Measurements from ENCODE around the gene NR0B1. TPM values are rescaled to one million over a fixed set of nuclear protein-coding genes. Genes with fewer than 3 reads are reported as not detected.

NR0B1 gene
- total RNA-seq, 1 experiment from 2014 or later, result not detected

- CTCF ChIA-PET, result no interaction called here
- intact Hi-C loops (cut with micrococcal nuclease; ENCODE audit: unreplicated experiment), result no loop called here
- BruUV-seq (replicated peaks), result no TSS peak
- H3K9me3 Mint-ChIP-seq (ENCODE audit: unreplicated experiment), result no peaks in the 10 kb centered on the region
- H3K4me1 Mint-ChIP-seq (ENCODE audit: low read depth, unreplicated experiment), result no peaks in the 10 kb centered on the region
- no peak for DNase-seq
- no peak overlapping the region for H3K27ac Mint-ChIP-seq (ENCODE audit: unreplicated experiment)
- H3K27me3 Mint-ChIP-seq (ENCODE audit: insufficient read depth, unreplicated experiment), result no peaks in the 10 kb centered on the region
- Histone ChIP-seq H3K9me3 (no peaks in the 10 kb centered on the region), H3K4me1 (no peaks in the 10 kb centered on the region), H3K4me3 (ENCODE audit: low read depth, low read length) (no peak overlapping the region), H3K36me3 (ENCODE audit: control insufficient read depth, insufficient read depth, low read length) (no peaks in the 10 kb centered on the region), H3K27me3 (replicated peaks; ENCODE audit: control insufficient read depth, insufficient read depth, low read length) (no peaks in the 10 kb centered on the region)
- no peaks in the 10 kb centered on the region for H3K36me3 Mint-ChIP-seq (ENCODE audit: insufficient read depth, unreplicated experiment)
- no peak for TF ChIP-seq CTCF (IDR thresholded peaks at IDR 0.05; ENCODE audit: insufficient read depth in 1 of 2, low read depth in 1 of 2, low read length in 1 of 2, severe bottlenecking in 1 of 2, unreplicated experiment in 1 of 2)
- H3K4me3 Mint-ChIP-seq (ENCODE audit: unreplicated experiment), result no peak overlapping the region
- POLR2A ChIA-PET, result no interaction called here
These were observed 4.1 kb upstream of the NR0B1 start for GRCh38 chrX:30313322-30313721.

GRCh38 chrX:30312858-30313257, 3.7 kb upstream of the NR0B1 start:
- no peak overlapping the region for H3K27ac Mint-ChIP-seq (ENCODE audit: unreplicated experiment)
- no peaks in the 10 kb centered on the region for H3K36me3 ChIP-seq (ENCODE audit: control insufficient read depth, insufficient read depth, low read length)
- H3K36me3 Mint-ChIP-seq (ENCODE audit: insufficient read depth, unreplicated experiment), result no peaks in the 10 kb centered on the region
- ChIA-PET POLR2A (no interaction called here), CTCF (no interaction called here)
- no peak overlapping the region for H3K4me3 ChIP-seq (ENCODE audit: low read depth, low read length)
- no peaks in the 10 kb centered on the region for H3K4me1 Mint-ChIP-seq (ENCODE audit: low read depth, unreplicated experiment)
- no peaks in the 10 kb centered on the region for H3K27me3 Mint-ChIP-seq (ENCODE audit: insufficient read depth, unreplicated experiment)
- H3K4me3 Mint-ChIP-seq (ENCODE audit: unreplicated experiment), result no peak overlapping the region
- H3K27me3 ChIP-seq (replicated peaks; ENCODE audit: control insufficient read depth, insufficient read depth, low read length), result no peaks in the 10 kb centered on the region
- intact Hi-C loops (cut with micrococcal nuclease; ENCODE audit: unreplicated experiment), result no loop called here
- no peaks in the 10 kb centered on the region for H3K4me1 ChIP-seq
- DNase-seq, result no peak
- H3K9me3 Mint-ChIP-seq (ENCODE audit: unreplicated experiment), result no peaks in the 10 kb centered on the region
- no TSS peak for BruUV-seq (replicated peaks)
- H3K9me3 ChIP-seq, result no peaks in the 10 kb centered on the region
- no peak for TF ChIP-seq CTCF (IDR thresholded peaks at IDR 0.05; ENCODE audit: insufficient read depth in 1 of 2, low read depth in 1 of 2, low read length in 1 of 2, severe bottlenecking in 1 of 2, unreplicated experiment in 1 of 2)

- Mint-ChIP-seq H3K4me3 (ENCODE audit: unreplicated experiment) (no peak overlapping the region), H3K36me3 (ENCODE audit: insufficient read depth, unreplicated experiment) (no peaks in the 10 kb centered on the region), H3K9me3 (ENCODE audit: unreplicated experiment) (no peaks in the 10 kb centered on the region), H3K27ac (ENCODE audit: unreplicated experiment) (no peak overlapping the region), H3K27me3 (ENCODE audit: insufficient read depth, unreplicated experiment) (no peaks in the 10 kb centered on the region), H3K4me1 (ENCODE audit: low read depth, unreplicated experiment) (no peaks in the 10 kb centered on the region)
- Histone ChIP-seq H3K4me1 (no peaks in the 10 kb centered on the region), H3K27me3 (replicated peaks; ENCODE audit: control insufficient read depth, insufficient read depth, low read length) (no peaks in the 10 kb centered on the region), H3K9me3 (no peaks in the 10 kb centered on the region), H3K36me3 (ENCODE audit: control insufficient read depth, insufficient read depth, low read length) (no peaks in the 10 kb centered on the region), H3K4me3 (ENCODE audit: low read depth, low read length) (no peak overlapping the region)
- BruUV-seq (replicated peaks), result no TSS peak
- TF ChIP-seq CTCF (IDR thresholded peaks at IDR 0.05; ENCODE audit: insufficient read depth in 1 of 2, low read depth in 1 of 2, low read length in 1 of 2, severe bottlenecking in 1 of 2, unreplicated experiment in 1 of 2), result no peak
- POLR2A ChIA-PET, result no interaction called here
- CTCF ChIA-PET, result no interaction called here
- DNase-seq, result no peak
- intact Hi-C loops (cut with micrococcal nuclease; ENCODE audit: unreplicated experiment), result no loop called here
These were observed 1.4 kb upstream of the NR0B1 start for GRCh38 chrX:30310429-30311206.

Measured in Caco-2 (cell line).